ENCODE results near the gene GPR141.

DNA sequence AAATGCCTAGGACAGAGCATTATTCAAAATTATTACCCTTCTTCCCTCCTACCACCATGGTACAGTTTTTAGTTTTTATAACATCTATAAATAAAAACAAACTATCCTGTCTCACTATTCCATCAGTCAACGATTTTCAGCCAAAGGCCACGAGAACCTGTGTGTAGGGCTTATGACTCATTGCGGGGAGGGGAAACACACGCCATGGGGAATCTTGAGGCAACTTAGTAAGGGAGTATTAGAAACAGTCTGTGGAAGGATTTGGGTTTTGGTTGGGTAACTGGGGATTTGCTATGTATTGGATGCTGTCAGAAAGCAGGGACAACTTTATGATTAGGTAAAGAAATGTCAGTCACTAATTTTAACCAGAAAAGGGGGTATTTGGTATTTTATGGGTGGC is 14.7 kb downstream of the GPR141 start:
- TF ChIP-seq MAFK (IDR thresholded peaks at IDR 0.05; ENCODE audit: partially characterized antibody) (no peak), CEBPB (IDR thresholded peaks at IDR 0.05) (no peak), BHLHE40 (IDR thresholded peaks at IDR 0.05; ENCODE audit: low read depth, low read length) (no peak), KDM1A (IDR thresholded peaks at IDR 0.05; ENCODE audit: low read depth) (no peak), CBX8 (IDR thresholded peaks at IDR 0.05) (no peak), SREBF2 (IDR thresholded peaks at IDR 0.05) (no peak)
- TF ChIP-seq, protein P1, sequence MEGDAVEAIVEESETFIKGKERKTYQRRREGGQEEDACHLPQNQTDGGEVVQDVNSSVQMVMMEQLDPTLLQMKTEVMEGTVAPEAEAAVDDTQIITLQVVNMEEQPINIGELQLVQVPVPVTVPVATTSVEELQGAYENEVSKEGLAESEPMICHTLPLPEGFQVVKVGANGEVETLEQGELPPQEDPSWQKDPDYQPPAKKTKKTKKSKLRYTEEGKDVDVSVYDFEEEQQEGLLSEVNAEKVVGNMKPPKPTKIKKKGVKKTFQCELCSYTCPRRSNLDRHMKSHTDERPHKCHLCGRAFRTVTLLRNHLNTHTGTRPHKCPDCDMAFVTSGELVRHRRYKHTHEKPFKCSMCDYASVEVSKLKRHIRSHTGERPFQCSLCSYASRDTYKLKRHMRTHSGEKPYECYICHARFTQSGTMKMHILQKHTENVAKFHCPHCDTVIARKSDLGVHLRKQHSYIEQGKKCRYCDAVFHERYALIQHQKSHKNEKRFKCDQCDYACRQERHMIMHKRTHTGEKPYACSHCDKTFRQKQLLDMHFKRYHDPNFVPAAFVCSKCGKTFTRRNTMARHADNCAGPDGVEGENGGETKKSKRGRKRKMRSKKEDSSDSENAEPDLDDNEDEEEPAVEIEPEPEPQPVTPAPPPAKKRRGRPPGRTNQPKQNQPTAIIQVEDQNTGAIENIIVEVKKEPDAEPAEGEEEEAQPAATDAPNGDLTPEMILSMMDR (IDR thresholded peaks at IDR 0.05) = no peak
- TF ChIP-seq, protein P2, sequence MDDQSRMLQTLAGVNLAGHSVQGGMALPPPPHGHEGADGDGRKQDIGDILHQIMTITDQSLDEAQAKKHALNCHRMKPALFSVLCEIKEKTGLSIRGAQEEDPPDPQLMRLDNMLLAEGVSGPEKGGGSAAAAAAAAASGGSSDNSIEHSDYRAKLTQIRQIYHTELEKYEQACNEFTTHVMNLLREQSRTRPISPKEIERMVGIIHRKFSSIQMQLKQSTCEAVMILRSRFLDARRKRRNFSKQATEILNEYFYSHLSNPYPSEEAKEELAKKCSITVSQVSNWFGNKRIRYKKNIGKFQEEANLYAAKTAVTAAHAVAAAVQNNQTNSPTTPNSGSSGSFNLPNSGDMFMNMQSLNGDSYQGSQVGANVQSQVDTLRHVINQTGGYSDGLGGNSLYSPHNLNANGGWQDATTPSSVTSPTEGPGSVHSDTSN (IDR thresholded peaks at IDR 0.05) = no peak
- TF ChIP-seq, protein P3, sequence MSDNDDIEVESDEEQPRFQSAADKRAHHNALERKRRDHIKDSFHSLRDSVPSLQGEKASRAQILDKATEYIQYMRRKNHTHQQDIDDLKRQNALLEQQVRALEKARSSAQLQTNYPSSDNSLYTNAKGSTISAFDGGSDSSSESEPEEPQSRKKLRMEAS (IDR thresholded peaks at IDR 0.05) = no peak
- TF ChIP-seq, protein P4, sequence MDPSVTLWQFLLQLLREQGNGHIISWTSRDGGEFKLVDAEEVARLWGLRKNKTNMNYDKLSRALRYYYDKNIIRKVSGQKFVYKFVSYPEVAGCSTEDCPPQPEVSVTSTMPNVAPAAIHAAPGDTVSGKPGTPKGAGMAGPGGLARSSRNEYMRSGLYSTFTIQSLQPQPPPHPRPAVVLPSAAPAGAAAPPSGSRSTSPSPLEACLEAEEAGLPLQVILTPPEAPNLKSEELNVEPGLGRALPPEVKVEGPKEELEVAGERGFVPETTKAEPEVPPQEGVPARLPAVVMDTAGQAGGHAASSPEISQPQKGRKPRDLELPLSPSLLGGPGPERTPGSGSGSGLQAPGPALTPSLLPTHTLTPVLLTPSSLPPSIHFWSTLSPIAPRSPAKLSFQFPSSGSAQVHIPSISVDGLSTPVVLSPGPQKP (IDR thresholded peaks at IDR 0.05; ENCODE audit: low read depth, low read length) = no peak
